Tibial nerve (tissue), 4 donors: ENCODE measurements around the gene HS6ST3.

Experiments used
- EP300 ChIP-seq, 2 donors: sonication (generic); formaldehyde crosslinking; IDR thresholded peaks; one replicate each; pipeline ENCODE4 v1.6.1; 2017; ENCODE audit warnings: antibody characterized with exemption in 2 of 2, mild to moderate bottlenecking in 1 of 2
- POLR2A ChIP-seq, 2 donors: fragments of 450-650 bp; IDR thresholded peaks; one replicate each; pipeline ENCODE4 v1.6.1; 2017; ENCODE audit warnings: antibody characterized with exemption in 2 of 2, mild to moderate bottlenecking in 2 of 2, moderate library complexity in 2 of 2
- TF ChIP-seq, protein P1 (sequence below), 5 experiments: fragments of 200-600 bp in 3 of 5; fragments of 450-650 bp in 2 of 5; sonication (generic) in 3 of 5; IDR thresholded peaks; one replicate each; pipeline ENCODE4 v1.5.1; 2016 to 2019; ENCODE audit warnings: antibody characterized with exemption in 5 of 5, mild to moderate bottlenecking in 3 of 5, moderate library complexity in 2 of 5

DNA sequence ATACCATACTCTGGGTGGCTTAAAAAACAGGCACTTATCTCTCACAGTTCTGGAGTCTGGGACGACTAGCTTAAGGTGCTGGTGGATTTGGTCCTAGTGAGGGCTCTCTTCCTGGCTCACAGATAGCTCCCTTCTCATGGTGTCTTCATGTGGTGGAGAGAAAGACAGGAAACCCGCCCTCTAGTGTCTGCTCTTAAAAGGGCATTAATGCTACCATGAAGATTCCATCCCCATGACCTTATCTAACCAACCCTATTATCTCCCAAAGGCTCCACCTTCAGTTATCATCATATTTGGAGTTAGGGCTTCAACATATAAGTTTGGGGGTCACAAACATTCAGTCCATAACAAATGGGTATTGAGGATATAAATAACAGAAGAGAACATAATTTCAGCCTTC is 139.4 kb downstream of the HS6ST3 start:
- TF ChIP-seq, protein P1, sequence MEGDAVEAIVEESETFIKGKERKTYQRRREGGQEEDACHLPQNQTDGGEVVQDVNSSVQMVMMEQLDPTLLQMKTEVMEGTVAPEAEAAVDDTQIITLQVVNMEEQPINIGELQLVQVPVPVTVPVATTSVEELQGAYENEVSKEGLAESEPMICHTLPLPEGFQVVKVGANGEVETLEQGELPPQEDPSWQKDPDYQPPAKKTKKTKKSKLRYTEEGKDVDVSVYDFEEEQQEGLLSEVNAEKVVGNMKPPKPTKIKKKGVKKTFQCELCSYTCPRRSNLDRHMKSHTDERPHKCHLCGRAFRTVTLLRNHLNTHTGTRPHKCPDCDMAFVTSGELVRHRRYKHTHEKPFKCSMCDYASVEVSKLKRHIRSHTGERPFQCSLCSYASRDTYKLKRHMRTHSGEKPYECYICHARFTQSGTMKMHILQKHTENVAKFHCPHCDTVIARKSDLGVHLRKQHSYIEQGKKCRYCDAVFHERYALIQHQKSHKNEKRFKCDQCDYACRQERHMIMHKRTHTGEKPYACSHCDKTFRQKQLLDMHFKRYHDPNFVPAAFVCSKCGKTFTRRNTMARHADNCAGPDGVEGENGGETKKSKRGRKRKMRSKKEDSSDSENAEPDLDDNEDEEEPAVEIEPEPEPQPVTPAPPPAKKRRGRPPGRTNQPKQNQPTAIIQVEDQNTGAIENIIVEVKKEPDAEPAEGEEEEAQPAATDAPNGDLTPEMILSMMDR (IDR thresholded peaks at IDR 0.05) = peak in 1 of 5 experiments; percentile 5
- no peak for TF ChIP-seq POLR2A (IDR thresholded peaks at IDR 0.05)
- TF ChIP-seq EP300 (IDR thresholded peaks at IDR 0.05) = no peak
